ENCODE results near the gene RABGGTA. TPM values are rescaled to one million over a fixed set of nuclear protein-coding genes. Genes with fewer than 3 reads are reported as not detected.

The RABGGTA gene
- total RNA-seq, 2 experiments from 2014 or later: 24.3 to 27.3 TPM

- intact Hi-C loops (cut with micrococcal nuclease; ENCODE audit: unreplicated experiment): no loop called here
- Histone ChIP-seq H2AFZ (ENCODE audit: low read length) (no peak overlapping the region), H3K4me2 (ENCODE audit: low read length) (no peak overlapping the region), H3K27ac (ENCODE audit: low read depth, low read length, poor library complexity, severe bottlenecking) (no peak overlapping the region), H3K9me3 (ENCODE audit: low read length) (no peaks in the 10 kb centered on the region), H3K36me3 (ENCODE audit: insufficient read depth, low read length) (no peaks in the 10 kb centered on the region), H3K9me2 (ENCODE audit: insufficient read depth, low read length) (no peaks in the 10 kb centered on the region), H3K79me2 (ENCODE audit: insufficient read depth, low read depth, low read length) (no peaks in the 10 kb centered on the region), H4K20me1 (ENCODE audit: insufficient read depth, low read length) (no peaks in the 10 kb centered on the region), H3K4me3 (ENCODE audit: low read depth, low read length, poor library complexity, severe bottlenecking) (no peak overlapping the region), H3K4me1 (ENCODE audit: insufficient read depth, low read length, poor library complexity, severe bottlenecking) (peaks cover 7% of the 10 kb centered on the region)
- TF ChIP-seq CTCF (conservative IDR thresholded peaks at IDR 0.05; ENCODE audit: low read length): no peak
- TF ChIP-seq EZH2phosphoT487 (IDR thresholded peaks at IDR 0.05; ENCODE audit: borderline replicate concordance, low read depth, low read length): no peak
- DNase-seq (ENCODE audit: low spot score): no peak
- ChIA-PET POLR2A (interaction anchor here (1.0 kb wide), 1 partner anchor 40 kb away, joined by 5 read pairs; no protein-coding TSS in a partner anchor), CTCF (ENCODE audit: unreplicated experiment) (no interaction called here)
- no TSS peak for BruUV-seq (replicated peaks)
These were observed 12.5 kb upstream of the RABGGTA start for GRCh38 chr14:24283796-24284460.

GRCh38 chr14:24282736-24283135 is 11.3 kb upstream of the RABGGTA start:
- Histone ChIP-seq H3K27ac (ENCODE audit: low read depth, low read length, poor library complexity, severe bottlenecking) (no peak overlapping the region), H3K79me2 (ENCODE audit: insufficient read depth, low read depth, low read length) (no peaks in the 10 kb centered on the region), H3K4me3 (ENCODE audit: low read depth, low read length, poor library complexity, severe bottlenecking) (no peak overlapping the region), H3K36me3 (ENCODE audit: insufficient read depth, low read length) (no peaks in the 10 kb centered on the region), H3K9me2 (ENCODE audit: insufficient read depth, low read length) (no peaks in the 10 kb centered on the region), H4K20me1 (ENCODE audit: insufficient read depth, low read length) (no peaks in the 10 kb centered on the region), H3K9me3 (ENCODE audit: low read length) (no peaks in the 10 kb centered on the region), H2AFZ (ENCODE audit: low read length) (no peak overlapping the region), H3K4me1 (ENCODE audit: insufficient read depth, low read length, poor library complexity, severe bottlenecking) (peaks cover 7% of the 10 kb centered on the region), H3K4me2 (ENCODE audit: low read length) (no peak overlapping the region)
- ChIA-PET CTCF (ENCODE audit: unreplicated experiment) (interaction anchor here (0.8 kb wide), 1 partner anchor 21 kb away, joined by 3 read pairs; no protein-coding TSS in a partner anchor), POLR2A (interaction anchor here (1.0 to 1.4 kb wide), 2 partner anchors 35 to 39 kb away, joined by 4 to 5 read pairs; no protein-coding TSS in a partner anchor)
- DNase-seq (ENCODE audit: low spot score): no peak
- TF ChIP-seq EZH2phosphoT487 (IDR thresholded peaks at IDR 0.05; ENCODE audit: borderline replicate concordance, low read depth, low read length): no peak
- no peak for TF ChIP-seq CTCF (conservative IDR thresholded peaks at IDR 0.05; ENCODE audit: low read length)
- intact Hi-C loops (cut with micrococcal nuclease; ENCODE audit: unreplicated experiment): no loop called here
- no TSS peak for BruUV-seq (replicated peaks)

GRCh38 chr14:24281636-24282035 is 10.2 kb upstream of the RABGGTA start:
- H3K4me2 ChIP-seq (ENCODE audit: low read length): no peak overlapping the region
- H4K20me1 ChIP-seq (ENCODE audit: insufficient read depth, low read length): no peaks in the 10 kb centered on the region
- H3K9me3 ChIP-seq (ENCODE audit: low read length): no peaks in the 10 kb centered on the region
- POLR2A ChIA-PET: no interaction called here
- H3K79me2 ChIP-seq (ENCODE audit: insufficient read depth, low read depth, low read length): no peaks in the 10 kb centered on the region
- no peak overlapping the region for H3K4me3 ChIP-seq (ENCODE audit: low read depth, low read length, poor library complexity, severe bottlenecking)
- TF ChIP-seq CTCF (conservative IDR thresholded peaks at IDR 0.05; ENCODE audit: low read length) (no peak), EZH2phosphoT487 (IDR thresholded peaks at IDR 0.05; ENCODE audit: borderline replicate concordance, low read depth, low read length) (no peak)
- DNase-seq (ENCODE audit: low spot score): no peak
- intact Hi-C loops (cut with micrococcal nuclease; ENCODE audit: unreplicated experiment): no loop called here
- CTCF ChIA-PET (ENCODE audit: unreplicated experiment): no interaction called here
- no peaks in the 10 kb centered on the region for H3K36me3 ChIP-seq (ENCODE audit: insufficient read depth, low read length)
- H2AFZ ChIP-seq (ENCODE audit: low read length): no peak overlapping the region
- peaks cover 7% of the 10 kb centered on the region for H3K4me1 ChIP-seq (ENCODE audit: insufficient read depth, low read length, poor library complexity, severe bottlenecking)
- no TSS peak for BruUV-seq (replicated peaks)
- H3K27ac ChIP-seq (ENCODE audit: low read depth, low read length, poor library complexity, severe bottlenecking): no peak overlapping the region
- no peaks in the 10 kb centered on the region for H3K9me2 ChIP-seq (ENCODE audit: insufficient read depth, low read length)

All from OCI-LY7 (cell line).